Mammary epithelial cell (primary cell): ENCODE measurements around the gene EIF2B1.

Experiments
- EZH2 ChIP-seq: IDR thresholded peaks from 2 replicates; pipeline ENCODE4 v1.6.1; 2012; ENCODE audit warnings: low read length, inconsistent platforms, borderline replicate concordance
- TF ChIP-seq, protein P1 (sequence below), 2 donors: IDR thresholded peaks in 1 of 2; conservative IDR thresholded peaks in 1 of 2; 2 replicates each; pipeline ENCODE4 v1.5.1; 2011 to 2012; ENCODE audit warnings: inconsistent platforms in 2 of 2, low read length in 2 of 2, mild to moderate bottlenecking in 2 of 2, control low read depth in 1 of 2, low read depth in 1 of 2; ENCODE audit not compliant: insufficient read depth in 1 of 2; ENCODE audit errors: extremely low read depth in 1 of 2

DNA sequence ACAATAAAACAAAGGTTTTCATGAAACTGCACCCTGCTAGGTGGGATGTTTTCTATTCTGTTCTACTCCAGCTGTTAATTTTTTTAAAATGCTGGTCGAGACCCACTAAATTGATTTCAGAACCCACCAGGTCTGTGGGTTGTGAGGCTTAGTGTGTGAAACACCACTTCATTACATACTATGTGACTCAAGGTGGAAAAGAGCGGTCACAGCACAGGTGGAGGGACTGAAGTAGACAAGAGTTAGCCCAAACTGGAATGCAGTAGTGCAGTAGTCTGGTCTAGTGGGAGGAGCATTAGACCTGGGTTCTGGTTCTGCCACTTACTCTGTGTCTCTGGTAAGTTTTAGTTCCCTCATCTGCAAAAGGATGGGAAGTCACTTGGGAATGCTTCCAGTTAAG, 19.4 kb downstream of the EIF2B1 start:
- TF ChIP-seq EZH2 = no peak
- TF ChIP-seq, protein P1, sequence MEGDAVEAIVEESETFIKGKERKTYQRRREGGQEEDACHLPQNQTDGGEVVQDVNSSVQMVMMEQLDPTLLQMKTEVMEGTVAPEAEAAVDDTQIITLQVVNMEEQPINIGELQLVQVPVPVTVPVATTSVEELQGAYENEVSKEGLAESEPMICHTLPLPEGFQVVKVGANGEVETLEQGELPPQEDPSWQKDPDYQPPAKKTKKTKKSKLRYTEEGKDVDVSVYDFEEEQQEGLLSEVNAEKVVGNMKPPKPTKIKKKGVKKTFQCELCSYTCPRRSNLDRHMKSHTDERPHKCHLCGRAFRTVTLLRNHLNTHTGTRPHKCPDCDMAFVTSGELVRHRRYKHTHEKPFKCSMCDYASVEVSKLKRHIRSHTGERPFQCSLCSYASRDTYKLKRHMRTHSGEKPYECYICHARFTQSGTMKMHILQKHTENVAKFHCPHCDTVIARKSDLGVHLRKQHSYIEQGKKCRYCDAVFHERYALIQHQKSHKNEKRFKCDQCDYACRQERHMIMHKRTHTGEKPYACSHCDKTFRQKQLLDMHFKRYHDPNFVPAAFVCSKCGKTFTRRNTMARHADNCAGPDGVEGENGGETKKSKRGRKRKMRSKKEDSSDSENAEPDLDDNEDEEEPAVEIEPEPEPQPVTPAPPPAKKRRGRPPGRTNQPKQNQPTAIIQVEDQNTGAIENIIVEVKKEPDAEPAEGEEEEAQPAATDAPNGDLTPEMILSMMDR (conservative IDR thresholded peaks at IDR 0.05 in 1 of 2, IDR thresholded peaks at IDR 0.05 in 1 of 2; ENCODE audit: extremely low read depth in 1 of 2, insufficient read depth in 1 of 2, low read depth in 1 of 2, low read length in 2 of 2) = no peak
